ENCODE data around the gene TRIM32. TPM values are rescaled to one million over a fixed set of nuclear protein-coding genes. Genes with fewer than 3 reads are reported as not detected.

TRIM32 gene
- total and polyA plus RNA-seq, 2 of the 13 experiments (the other 11 are each of a cell fraction or from before 2014, with no cell fraction given) = 6.5 to 7.7 TPM

GRCh38 chr9:116687074-116687753 is at the start of gene TRIM32 (continued):
- TF ChIP-seq CBFB (CRISPR knock-in tag; IDR thresholded peaks at IDR 0.05) = no peak
- no peak for TF ChIP-seq ZNF839 (CRISPR knock-in tag; IDR thresholded peaks at IDR 0.05; ENCODE audit: borderline replicate concordance)
- no peak for TF ChIP-seq NONO (IDR thresholded peaks at IDR 0.05)
- peak; percentile 75 for TF ChIP-seq NONO (CRISPR knock-in tag; conservative IDR thresholded peaks at IDR 0.05)
- TF ChIP-seq FOXK2 (IDR thresholded peaks at IDR 0.05) = no peak
- TF ChIP-seq ZSCAN5A (CRISPR knock-in tag; IDR thresholded peaks at IDR 0.05; ENCODE audit: borderline replicate concordance) = no peak
- TF ChIP-seq GTF2F1 (IDR thresholded peaks at IDR 0.05; ENCODE audit: low read length) = no peak
- no peak for TF ChIP-seq ZBTB1 (CRISPR knock-in tag; IDR thresholded peaks at IDR 0.05; ENCODE audit: borderline replicate concordance)
- TF ChIP-seq ZNF710 (CRISPR knock-in tag; IDR thresholded peaks at IDR 0.05; ENCODE audit: borderline replicate concordance) = 0 out of 2 replicates have a peak, but pooled peaks have one; percentile 71
- no peak for TF ChIP-seq TOE1 (CRISPR knock-in tag; IDR thresholded peaks at IDR 0.05)
- peak; percentile 66 for TF ChIP-seq KMT2A (CRISPR knock-in tag; IDR thresholded peaks at IDR 0.05)
- no peak for TF ChIP-seq SRSF1 (optimal IDR thresholded peaks at IDR 0.05; ENCODE audit: low read depth, low read length)
- TF ChIP-seq ZNF274 (CRISPR knock-in tag; IDR thresholded peaks at IDR 0.05) = 0 out of 2 replicates have a peak, but pooled peaks have one; percentile 74
- peak; percentile 92 for TF ChIP-seq ZSCAN25 (CRISPR knock-in tag; IDR thresholded peaks at IDR 0.05)
- no peak; the same call in 1 of the 2 replicates for TF ChIP-seq ZNF121 (CRISPR knock-in tag; IDR thresholded peaks at IDR 0.05)
- no peak for TF ChIP-seq ZNF362 (CRISPR knock-in tag; IDR thresholded peaks at IDR 0.05; ENCODE audit: borderline replicate concordance)
- no peak for TF ChIP-seq ZNF275 (CRISPR knock-in tag; IDR thresholded peaks at IDR 0.05; ENCODE audit: borderline replicate concordance)
- TF ChIP-seq TFE3 (CRISPR knock-in tag; IDR thresholded peaks at IDR 0.05) = 0 out of 2 replicates have a peak, but pooled peaks have one; percentile 47
- no peak for TF ChIP-seq ISL2 (CRISPR knock-in tag; IDR thresholded peaks at IDR 0.05)
- TF ChIP-seq ZNF770 (CRISPR knock-in tag; IDR thresholded peaks at IDR 0.05) = no peak
- no peak for TF ChIP-seq NR2F6 (IDR thresholded peaks at IDR 0.05)
- TF ChIP-seq NR2F6 (CRISPR knock-in tag; IDR thresholded peaks at IDR 0.05) = 0 out of 2 replicates have a peak, but pooled peaks have one; percentile 12
